DND-41 (cell line): ENCODE results near the gene SHROOM2.
"Not testable (repeated sequence)": the region's sequence is repeated elsewhere in the genome, so short reads cannot be mapped to it uniquely, and the experiment has no call there.

ENCODE experiments used
- ATAC-seq: fragments of 200-7000 bp; cut with Tn5 transposase; 3 replicates; pipeline ENCODE4 v1.9.1; 2021; ENCODE audit warnings: low read depth; ENCODE audit not compliant: insufficient read depth
- DNase-seq: peaks from one replicate; pipeline ENCODE4 v3.0.0-alpha.2; 2020
- H2AFZ ChIP-seq: 2 replicates; pipeline ENCODE4 v1.6.0; 2012; ENCODE audit warnings: low read depth, low read length
- H3K27ac ChIP-seq: 2 replicates; pipeline ENCODE4 v1.5.1; 2012; ENCODE audit warnings: low read length, inconsistent platforms
- H3K27me3 ChIP-seq: fragments of 200-600 bp; sonication (generic); 2 replicates; pipeline ENCODE4 v1.6.0; 2012; ENCODE audit warnings: low read length, mild to moderate bottlenecking, inconsistent platforms; ENCODE audit not compliant: insufficient read depth, poor library complexity
- H3K36me3 ChIP-seq: 2 replicates; pipeline ENCODE4 v1.5.1; 2012; ENCODE audit warnings: low read length, inconsistent platforms; ENCODE audit not compliant: insufficient read depth
- H3K4me1 ChIP-seq: 2 replicates; pipeline ENCODE4 v1.5.1; 2012; ENCODE audit warnings: mild to moderate bottlenecking, low read length; ENCODE audit not compliant: insufficient read depth
- H3K4me2 ChIP-seq: 2 replicates; pipeline ENCODE4 v1.6.0; 2012; ENCODE audit warnings: mild to moderate bottlenecking, moderate library complexity, low read length, inconsistent platforms; ENCODE audit not compliant: insufficient read depth
- H3K4me3 ChIP-seq, 2 experiments: fragments of 200-600 bp in 1 of 2; shearing (Covaris generic) in 1 of 2; 2 replicates each; pipeline ENCODE4 v1.5.1; 2012 to 2016; ENCODE audit warnings: inconsistent platforms in 2 of 2, low read length in 2 of 2, mild to moderate bottlenecking in 2 of 2, low read depth in 1 of 2, moderate library complexity in 1 of 2
- H3K79me2 ChIP-seq: 2 replicates; pipeline ENCODE4 v1.6.0; 2012; ENCODE audit warnings: low read length, inconsistent platforms; ENCODE audit not compliant: insufficient read depth
- H3K9ac ChIP-seq: 2 replicates; pipeline ENCODE4 v1.6.0; 2012; ENCODE audit warnings: low read depth, mild to moderate bottlenecking, inconsistent platforms, low read length, moderate library complexity
- H3K9me3 ChIP-seq: 2 replicates; pipeline ENCODE4 v1.5.1; 2012; ENCODE audit warnings: low read length, moderate library complexity, mild to moderate bottlenecking, inconsistent platforms; ENCODE audit not compliant: insufficient read depth, severe bottlenecking
- H4K20me1 ChIP-seq: 2 replicates; pipeline ENCODE4 v1.6.0; 2012; ENCODE audit warnings: low read length; ENCODE audit not compliant: insufficient read depth
- EZH2 ChIP-seq: IDR thresholded peaks from 3 replicates; pipeline ENCODE4 v1.6.1; 2012; ENCODE audit warnings: borderline replicate concordance, low read depth, mild to moderate bottlenecking, moderate library complexity, low read length, inconsistent platforms; ENCODE audit not compliant: severe bottlenecking
- TF ChIP-seq, protein P1 (sequence below): IDR thresholded peaks from 2 replicates; pipeline ENCODE4 v1.5.1; 2012; ENCODE audit warnings: borderline replicate concordance, low read length, moderate library complexity, mild to moderate bottlenecking; ENCODE audit not compliant: poor library complexity, severe bottlenecking; ENCODE audit errors: extremely low read depth

Gene SHROOM2

DNA sequence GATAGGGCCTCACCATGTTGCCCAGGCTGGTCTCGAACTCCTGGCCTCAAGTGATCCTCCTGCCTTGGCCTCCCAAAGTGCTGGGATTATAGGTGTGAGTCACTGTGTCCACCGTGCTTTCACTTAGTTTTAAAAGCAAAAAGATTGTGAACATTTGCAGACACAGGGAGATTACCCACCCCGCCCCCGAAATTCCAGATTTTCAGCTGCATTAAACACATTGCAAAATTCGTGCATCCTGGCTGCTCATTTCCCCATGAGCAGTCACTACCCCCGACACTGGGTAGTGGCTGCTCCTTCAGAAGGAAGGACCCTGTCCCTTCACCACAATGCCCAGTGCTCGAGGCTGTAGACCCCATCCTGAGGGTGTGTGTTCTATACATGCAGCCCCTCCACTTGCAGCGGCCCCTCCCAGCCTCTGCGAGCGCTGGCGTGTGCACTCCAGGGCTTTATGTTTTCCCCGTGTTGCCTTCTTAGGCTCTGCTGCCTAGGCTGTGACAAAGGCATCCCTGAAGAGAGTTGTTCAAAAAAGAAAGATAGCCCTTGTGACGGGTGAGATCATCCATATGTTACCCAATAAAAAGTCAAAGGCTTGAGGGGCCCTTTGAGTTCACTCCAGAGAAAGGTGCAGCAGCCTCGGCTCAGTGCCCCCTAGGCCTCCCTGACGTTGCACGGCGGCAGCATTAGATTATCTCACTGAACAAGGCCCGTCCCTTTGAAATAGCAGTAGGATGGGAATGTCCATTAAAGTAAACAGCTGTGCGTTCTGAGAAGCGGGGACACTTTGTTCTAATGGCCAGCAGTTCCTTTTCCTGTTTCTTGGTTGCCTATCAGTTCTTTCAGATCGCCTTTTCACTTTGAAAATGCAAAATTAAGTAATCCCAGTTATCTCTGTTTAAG, 71.6 kb downstream of the SHROOM2 start:
- Histone ChIP-seq H3K27ac (no peak overlapping the region), H3K4me1 (no peaks in the 10 kb centered on the region), H3K36me3 (no peaks in the 10 kb centered on the region), H3K27me3 (no peaks in the 10 kb centered on the region), H4K20me1 (no peaks in the 10 kb centered on the region), H2AFZ (no peak overlapping the region), H3K4me3 (no peak overlapping the region), H3K79me2 (no peaks in the 10 kb centered on the region), H3K4me2 (no peak overlapping the region), H3K9ac (no peak overlapping the region), H3K9me3 (no peaks in the 10 kb centered on the region)
- ATAC-seq (no peak), DNase-seq (no peak)
- TF ChIP-seq, protein P1, sequence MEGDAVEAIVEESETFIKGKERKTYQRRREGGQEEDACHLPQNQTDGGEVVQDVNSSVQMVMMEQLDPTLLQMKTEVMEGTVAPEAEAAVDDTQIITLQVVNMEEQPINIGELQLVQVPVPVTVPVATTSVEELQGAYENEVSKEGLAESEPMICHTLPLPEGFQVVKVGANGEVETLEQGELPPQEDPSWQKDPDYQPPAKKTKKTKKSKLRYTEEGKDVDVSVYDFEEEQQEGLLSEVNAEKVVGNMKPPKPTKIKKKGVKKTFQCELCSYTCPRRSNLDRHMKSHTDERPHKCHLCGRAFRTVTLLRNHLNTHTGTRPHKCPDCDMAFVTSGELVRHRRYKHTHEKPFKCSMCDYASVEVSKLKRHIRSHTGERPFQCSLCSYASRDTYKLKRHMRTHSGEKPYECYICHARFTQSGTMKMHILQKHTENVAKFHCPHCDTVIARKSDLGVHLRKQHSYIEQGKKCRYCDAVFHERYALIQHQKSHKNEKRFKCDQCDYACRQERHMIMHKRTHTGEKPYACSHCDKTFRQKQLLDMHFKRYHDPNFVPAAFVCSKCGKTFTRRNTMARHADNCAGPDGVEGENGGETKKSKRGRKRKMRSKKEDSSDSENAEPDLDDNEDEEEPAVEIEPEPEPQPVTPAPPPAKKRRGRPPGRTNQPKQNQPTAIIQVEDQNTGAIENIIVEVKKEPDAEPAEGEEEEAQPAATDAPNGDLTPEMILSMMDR = no peak
- TF ChIP-seq EZH2 = no peak

DNA sequence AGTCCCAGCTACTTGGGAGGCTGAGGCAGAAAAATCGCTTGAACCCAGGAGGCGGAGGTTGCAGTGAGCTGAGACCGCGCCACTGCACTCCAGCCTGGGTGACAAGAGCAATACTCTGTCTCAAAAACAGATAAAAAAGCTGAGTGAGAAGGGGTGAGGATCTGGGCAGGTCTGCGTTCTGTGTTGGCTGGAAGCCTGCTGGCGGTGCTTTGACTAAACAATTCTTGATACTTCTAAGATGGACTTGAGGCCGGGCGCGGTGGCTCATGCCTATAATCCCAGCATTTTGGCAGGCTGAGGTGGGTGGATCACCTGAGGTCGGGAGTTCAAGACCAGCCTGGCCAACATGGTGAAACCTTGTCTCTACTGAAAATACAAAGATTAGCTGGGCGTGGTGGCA, 72.5 kb downstream of the SHROOM2 start:
- H3K27me3 ChIP-seq, H4K20me1 ChIP-seq, ATAC-seq, DNase-seq, H3K9me3 ChIP-seq, H2AFZ ChIP-seq, H3K9ac ChIP-seq, H3K4me2 ChIP-seq, H3K4me3 ChIP-seq, H3K36me3 ChIP-seq, H3K4me1 ChIP-seq, H3K79me2 ChIP-seq, H3K27ac ChIP-seq: not testable (repeated sequence)

DNA sequence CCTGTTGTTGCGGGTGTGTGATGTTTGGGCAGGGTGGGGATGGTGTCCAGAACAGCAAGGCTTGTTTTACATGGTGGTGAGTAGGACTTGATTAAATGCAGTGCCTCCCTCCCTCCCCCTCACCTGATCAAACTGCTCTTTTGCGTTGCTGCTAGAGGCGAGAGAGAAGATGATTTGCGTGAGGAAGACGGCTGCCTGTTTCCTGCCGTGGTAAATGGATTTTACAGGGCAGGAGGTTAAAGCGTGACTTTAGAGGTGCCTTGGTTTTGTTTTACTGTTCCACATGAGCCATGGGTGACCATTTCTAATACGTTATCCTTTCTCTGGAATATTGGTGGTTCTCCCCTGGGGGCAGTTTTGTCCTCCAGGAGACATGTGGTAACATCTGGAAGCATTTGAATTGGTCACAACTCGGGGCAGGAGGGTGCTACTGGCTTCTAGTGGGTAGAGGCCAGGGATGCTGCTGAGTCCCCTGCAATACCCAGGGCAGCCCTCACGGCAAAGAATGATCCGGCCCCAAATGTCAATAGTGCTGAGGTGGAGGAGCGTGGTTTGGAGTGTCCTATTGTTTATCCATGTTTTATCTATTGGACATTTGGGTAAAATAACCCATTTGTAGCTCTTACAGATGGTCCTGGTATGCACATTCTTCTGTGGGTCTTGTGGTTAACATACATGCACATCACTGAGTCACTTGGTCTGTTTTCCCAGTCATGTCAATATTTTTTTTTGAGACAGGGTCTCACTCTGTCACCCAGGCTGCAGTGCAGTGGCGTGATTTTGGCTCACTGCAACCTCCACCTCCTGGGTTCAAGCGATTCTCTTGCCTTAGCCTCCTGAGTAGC, 73.7 kb downstream of the SHROOM2 start:
- ATAC-seq (no peak), DNase-seq (no peak)
- Histone ChIP-seq H4K20me1 (no peaks in the 10 kb centered on the region), H3K27me3 (no peaks in the 10 kb centered on the region), H3K79me2 (no peaks in the 10 kb centered on the region), H2AFZ (no peak overlapping the region), H3K36me3 (no peaks in the 10 kb centered on the region), H3K4me1 (no peaks in the 10 kb centered on the region), H3K4me2 (no peak overlapping the region), H3K9me3 (no peaks in the 10 kb centered on the region), H3K4me3 (no peak overlapping the region), H3K27ac (no peak overlapping the region), H3K9ac (no peak overlapping the region)
- TF ChIP-seq, protein P1 = no peak
- TF ChIP-seq EZH2 = no peak

DNA sequence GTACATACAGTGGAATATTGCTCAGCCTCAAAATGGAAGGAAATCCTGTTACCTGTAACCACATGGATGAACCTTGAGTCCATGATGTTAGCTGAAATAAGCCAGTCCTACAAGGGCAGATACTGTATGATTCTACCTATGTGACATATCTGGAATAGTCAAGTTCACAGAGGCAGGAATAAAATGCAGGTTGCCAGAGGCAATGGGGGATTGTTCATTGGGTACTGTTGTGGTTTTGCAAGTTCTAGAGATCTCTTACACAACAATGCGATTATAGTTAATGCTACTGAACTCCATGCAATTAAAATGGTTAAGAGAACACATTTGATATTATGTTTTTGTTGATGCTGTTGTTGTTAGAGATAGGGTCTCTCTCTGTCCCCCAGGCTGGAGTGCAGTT, 74.6 kb downstream of the SHROOM2 start:
- DNase-seq (no peak), ATAC-seq (no peak)
- Histone ChIP-seq H3K36me3 (no peaks in the 10 kb centered on the region), H3K4me2 (no peak overlapping the region), H3K79me2 (no peaks in the 10 kb centered on the region), H3K27ac (no peak overlapping the region), H3K27me3 (no peaks in the 10 kb centered on the region), H3K4me1 (no peaks in the 10 kb centered on the region), H3K4me3 (no peak overlapping the region), H3K9ac (no peak overlapping the region), H3K9me3 (no peaks in the 10 kb centered on the region), H4K20me1 (no peaks in the 10 kb centered on the region), H2AFZ (no peak overlapping the region)
- no peak for TF ChIP-seq EZH2
- TF ChIP-seq, protein P1 = no peak
